Measurements from ENCODE around the gene SCN4B.
A peak's percentile ranks its signal among the peaks of the same experiment; 100 is the strongest.
"Not testable (repeated sequence)": the region's sequence is repeated elsewhere in the genome, so short reads cannot be mapped to it uniquely, and the experiment has no call there.

The SCN4B gene, protein sequence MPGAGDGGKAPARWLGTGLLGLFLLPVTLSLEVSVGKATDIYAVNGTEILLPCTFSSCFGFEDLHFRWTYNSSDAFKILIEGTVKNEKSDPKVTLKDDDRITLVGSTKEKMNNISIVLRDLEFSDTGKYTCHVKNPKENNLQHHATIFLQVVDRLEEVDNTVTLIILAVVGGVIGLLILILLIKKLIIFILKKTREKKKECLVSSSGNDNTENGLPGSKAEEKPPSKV

DNA sequence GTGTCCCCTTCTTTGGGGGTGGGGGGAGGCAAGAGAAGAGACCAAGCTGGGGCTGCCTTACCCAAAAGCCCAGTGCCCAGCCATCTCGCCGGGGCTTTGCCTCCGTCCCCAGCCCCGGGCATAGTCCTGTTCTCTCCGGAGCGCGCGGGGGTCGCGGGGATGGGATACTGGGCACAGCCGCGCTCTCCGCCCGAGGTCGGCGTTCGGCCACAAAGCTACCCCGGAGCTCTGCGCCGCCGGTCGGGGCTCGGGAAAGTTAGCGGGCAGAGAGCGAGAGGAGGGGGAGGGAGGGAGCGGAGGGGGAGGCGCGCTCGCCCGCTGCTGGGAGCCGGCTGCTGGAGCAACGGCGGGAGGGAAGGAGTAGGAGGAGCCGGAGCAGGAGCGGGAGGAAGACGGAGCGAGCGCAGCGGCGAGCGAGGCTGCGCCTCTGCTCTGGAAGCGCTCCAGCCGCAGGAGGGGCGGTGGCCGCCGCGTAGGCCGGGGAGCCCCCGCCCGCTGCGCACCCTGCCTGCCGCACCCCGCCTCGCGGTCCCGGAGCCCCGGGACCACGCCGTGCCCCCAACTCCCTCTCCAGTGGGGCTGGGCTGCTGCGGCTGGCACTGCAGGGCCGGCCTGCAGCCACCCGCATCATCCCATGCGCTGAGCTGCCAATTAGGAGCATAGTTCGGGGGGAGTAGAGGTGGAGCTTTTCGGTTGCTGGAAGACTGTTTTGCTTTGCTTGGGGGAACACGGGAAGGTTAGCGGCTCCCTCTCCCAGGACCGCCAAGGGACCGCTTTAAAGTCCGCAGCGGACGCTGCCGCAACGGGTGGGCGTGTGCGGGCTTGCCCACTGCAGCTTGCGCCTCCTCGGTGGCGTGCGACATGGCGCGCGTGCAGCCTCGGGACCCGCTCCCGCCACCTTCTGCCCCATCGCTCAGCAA is at the start of gene SCN4B:
SCN4B (minus strand) TSS at position 272 of the 920 bp plus-strand sequence; CDS start at position 122, 150 bp downstream.
- peak; percentile 76 for DNase-seq (ENCODE audit: low spot score)

DNA sequence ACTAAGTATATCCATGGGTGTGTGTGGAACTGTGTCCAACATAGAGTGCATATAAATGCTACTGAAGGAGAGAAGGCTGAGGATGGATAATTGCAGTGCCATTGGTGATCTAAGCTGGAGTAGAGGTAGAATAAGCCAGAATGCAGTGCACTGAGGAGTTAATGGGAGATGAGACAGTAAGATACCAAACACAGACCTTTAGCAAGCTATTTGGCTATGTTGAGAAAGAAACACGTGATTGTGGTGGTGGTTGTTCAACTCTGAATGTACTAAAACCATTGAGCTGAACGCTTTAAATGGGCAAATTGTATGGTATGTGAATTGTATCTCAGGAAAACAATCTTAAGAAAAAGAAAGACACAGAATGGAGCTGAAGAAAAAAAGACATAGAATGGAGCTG is 49.3 kb upstream of the SCN4B start:
- DNase-seq (ENCODE audit: low spot score) = no peak

DNA sequence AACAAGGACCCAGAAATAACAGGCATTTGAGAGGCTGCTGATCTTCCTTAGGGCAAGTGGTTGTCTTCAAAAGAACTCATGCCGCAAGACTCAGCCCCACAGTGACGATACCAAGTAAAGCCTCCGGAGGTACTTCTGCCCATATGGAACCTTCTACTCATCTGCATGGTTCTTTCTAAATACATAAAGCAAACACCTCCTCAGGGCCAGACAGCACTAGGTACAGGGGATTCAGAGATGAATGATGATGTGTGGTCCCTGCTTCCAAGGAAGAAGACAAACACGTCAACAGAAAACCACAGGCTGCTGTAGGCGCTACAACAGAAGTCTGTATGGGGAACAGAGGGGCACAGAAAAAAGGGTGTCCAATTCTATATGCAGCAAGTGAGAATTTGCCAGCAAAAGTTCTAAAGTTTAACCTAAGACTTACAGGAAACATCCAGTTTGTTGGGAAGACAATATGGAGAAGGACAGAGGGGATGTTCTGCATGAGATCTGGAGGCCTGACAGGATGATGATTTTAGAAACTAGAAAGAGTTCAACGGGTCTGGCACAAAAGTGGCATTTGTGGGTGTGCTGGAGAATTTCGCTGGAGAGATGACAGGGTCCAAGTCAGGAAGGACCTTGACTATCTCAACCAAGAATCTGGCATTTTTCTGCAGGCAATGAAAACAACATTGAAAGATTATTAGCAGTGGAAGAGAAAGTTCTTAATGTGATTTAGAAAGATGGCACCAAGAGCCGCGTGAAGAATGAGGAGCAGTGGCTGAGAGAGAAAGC is 48.5 kb upstream of the SCN4B start:
- no peak for DNase-seq (ENCODE audit: low spot score)

DNA sequence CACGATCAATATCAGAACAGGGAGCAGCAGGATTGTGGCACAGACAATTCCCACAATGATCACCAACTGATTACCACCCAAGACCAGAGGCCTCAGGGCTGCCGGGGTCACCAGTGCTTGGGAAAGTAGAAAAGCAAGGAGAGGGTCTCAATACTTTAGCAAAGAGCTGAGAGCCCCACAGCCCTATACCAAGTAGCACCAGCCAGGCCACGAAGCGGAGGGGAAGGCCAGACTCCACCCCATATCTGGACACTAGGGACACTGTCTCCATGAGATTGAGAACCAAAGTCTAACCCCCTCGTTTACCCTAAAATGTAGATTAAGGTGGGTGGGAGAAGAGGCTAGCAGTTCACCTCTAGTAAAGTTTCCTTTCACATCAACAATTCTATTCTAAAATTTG is 47.9 kb upstream of the SCN4B start:
- DNase-seq (ENCODE audit: low spot score) = no peak

DNA sequence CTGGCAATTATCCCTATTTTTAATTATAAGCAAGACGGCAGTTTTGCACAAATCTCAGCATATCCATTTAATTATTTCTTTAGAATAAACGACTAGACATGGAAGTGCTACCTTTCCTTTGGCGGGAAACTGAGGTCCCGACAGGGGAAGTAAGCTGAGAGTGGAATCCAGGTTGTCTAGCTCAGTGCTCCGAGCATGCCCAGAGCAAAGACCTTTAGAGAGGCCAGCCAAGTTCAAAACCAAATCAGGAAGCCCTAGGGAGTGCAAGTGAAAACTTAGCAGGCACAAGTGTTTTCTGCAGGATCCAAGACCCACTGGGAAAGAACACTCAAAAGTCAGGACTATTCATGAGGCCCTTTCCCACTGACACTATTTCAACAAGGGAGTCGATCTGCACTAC is 46.5 kb upstream of the SCN4B start:
- DNase-seq (ENCODE audit: low spot score) = no peak

DNA sequence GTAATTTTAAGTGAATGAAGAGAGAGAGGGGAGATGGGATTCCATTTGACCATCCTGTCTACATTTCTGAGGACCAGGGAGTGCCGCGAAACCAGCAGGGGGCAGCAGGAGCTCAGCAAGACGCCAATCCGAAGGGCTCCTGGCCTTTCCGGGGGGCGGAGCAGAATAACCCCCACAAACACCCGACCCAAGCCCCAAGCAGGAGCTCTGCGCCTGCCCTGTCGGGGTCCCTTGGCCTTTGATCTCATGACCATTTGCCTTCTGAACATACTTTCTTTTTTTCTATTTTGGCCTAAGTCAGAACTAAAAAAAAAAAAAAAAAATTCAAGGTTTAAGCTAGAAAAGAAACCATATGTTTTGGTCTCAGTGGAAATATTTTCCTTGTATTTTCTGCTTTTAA is 45.7 kb upstream of the SCN4B start:
- DNase-seq (ENCODE audit: low spot score) = peak; percentile 50

DNA sequence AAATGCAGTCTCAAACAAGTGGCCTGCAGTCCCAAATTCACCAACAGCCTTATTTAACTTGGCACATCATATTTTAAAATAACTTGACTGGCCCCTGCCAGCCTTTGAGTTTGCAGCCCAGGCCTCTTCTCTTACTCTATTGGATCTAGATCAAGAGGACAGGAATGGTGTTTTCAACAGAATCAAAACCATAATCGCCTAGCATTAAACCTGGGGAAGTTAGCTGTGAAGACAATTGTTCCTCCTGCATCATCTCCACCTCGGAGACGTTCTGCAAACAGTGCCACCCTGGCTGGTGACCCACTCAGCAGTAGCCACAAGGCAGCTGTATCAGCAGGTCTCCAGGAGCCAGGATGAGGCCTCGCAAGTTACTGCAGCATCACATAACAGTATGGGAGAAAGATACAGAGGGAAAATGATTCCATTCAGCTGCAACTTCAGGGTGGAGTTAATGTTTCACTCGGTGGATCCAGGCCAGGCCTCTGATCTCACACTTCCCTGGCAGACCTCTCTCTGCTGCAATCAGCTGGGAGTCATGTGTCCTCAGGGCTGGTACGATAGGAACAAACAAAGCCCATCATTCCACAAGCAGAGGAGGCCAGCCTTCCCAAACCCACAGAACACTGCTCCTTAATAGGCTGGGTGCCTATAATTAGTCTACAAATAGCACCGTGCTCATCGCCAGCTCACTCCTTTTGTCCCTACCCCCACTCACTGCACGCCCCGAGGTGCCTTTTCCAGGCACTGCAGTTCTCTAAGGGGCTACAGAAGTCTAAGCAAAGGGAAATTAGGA is 42.4 kb upstream of the SCN4B start:
- DNase-seq (ENCODE audit: low spot score) = peak; percentile 58

DNA sequence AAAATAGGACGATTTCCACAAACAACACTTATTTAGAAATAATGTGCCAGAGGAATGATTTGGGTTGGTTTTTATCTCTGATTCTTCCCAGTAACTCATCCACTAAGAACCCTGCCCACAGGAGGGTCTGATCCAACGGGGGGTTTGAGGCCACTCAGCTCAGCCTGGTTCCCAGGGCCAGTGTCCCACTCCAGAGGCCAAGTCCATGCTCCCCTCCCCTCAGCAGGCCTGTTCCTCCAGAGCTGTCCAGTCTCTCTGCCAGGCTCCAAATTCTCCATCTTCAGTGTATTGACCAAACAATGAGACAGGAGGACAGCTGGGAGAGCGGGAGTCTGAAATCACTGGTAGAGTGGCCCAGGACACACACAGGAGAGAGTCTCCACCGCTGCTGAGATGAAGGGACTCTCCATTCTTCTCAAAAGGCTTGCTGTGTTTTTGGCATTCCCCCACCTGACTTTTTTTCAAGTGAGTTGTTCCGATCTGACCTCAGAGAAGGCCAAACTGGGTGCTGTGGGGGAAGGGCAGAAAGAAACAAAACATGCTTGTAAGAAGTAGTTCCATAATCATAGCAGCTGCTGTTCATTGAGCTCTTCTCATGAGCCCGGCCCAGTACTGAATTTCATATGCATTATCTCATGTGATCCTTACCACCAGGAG is 41.4 kb upstream of the SCN4B start:
- no peak for DNase-seq (ENCODE audit: low spot score)

DNA sequence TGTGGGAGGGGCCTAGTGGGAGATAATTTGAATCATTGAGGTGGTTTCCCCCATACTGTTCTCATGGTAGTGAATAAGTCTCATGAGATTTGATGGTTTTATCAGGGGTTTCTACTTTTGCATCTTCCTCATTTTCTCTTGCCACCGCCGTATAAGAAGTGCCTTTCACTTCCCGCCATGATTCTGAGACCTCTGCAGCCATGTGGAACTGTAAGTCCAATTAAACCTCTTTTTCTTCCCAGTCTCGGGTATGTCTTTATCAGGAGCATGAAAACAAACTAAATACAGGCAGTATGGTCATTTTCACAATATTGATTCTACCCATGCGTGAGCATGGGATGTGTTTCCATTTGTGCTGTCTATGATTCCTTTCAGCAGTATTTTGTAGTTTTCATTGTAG is 40.2 kb upstream of the SCN4B start:
- DNase-seq (ENCODE audit: low spot score) = not testable (repeated sequence)

DNA sequence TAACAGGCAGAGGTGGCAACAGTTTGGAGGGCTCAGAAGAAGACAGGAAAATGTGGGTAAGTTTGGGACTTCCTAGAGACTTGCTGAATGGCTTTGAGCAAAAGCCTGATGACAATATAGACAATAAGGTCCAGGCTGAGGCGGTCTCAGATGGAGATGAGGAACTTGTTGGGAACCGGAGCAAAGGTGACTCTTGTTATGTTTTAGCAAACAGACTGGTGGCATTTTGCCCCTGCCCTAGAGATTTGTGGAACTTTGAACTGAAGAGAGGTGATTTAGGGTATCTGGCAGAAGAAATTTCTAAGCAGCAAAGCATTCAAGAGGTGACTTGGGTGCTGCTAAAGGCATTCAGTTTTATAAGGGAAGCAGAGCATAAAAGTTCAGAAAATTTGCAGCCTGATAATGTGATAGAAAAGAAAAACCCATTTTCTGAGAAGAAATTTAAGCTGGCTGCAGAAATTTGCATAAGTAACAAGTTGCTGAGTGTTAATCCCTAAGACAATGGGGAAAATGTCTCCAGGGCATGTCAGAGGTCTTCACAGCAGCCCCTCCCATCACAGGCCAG is 38.4 kb upstream of the SCN4B start:
- DNase-seq (ENCODE audit: low spot score) = not testable (repeated sequence)

DNA sequence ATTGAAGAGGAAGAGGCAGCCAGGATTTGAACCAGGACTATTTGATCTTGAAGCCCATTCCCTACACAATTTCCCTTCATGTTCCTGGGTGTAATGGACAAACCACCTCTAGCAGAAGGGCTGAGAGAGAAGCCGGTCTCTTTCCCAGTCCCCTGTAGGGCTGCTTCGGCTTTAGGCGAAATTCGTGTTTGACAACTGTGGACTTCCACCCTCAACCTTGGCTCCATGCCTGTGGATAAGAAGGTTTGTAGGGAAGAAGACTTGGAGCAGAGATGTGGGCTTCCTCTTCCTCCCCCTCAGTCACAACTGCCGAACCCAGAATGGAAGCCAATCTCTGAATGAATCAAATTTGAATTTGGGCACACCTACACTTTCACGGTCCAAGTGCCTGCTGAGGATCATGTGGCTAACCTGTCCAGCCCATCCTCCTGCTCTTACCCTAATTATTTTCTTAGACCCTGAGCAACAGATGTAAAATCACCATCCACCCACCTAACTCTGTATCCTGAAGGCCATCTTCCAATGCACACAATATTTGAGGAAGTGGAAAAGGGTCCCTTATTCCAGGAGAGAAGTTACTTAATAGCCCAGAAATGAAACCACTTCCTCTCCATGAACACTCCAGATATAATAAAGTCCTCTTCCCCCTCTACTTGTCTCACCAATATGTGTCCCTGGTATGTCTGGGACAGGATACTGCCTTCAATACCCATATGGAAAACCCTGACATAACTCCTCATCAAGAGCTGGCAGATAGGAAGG is 33.9 kb upstream of the SCN4B start:
- no peak for DNase-seq (ENCODE audit: low spot score)

DNA sequence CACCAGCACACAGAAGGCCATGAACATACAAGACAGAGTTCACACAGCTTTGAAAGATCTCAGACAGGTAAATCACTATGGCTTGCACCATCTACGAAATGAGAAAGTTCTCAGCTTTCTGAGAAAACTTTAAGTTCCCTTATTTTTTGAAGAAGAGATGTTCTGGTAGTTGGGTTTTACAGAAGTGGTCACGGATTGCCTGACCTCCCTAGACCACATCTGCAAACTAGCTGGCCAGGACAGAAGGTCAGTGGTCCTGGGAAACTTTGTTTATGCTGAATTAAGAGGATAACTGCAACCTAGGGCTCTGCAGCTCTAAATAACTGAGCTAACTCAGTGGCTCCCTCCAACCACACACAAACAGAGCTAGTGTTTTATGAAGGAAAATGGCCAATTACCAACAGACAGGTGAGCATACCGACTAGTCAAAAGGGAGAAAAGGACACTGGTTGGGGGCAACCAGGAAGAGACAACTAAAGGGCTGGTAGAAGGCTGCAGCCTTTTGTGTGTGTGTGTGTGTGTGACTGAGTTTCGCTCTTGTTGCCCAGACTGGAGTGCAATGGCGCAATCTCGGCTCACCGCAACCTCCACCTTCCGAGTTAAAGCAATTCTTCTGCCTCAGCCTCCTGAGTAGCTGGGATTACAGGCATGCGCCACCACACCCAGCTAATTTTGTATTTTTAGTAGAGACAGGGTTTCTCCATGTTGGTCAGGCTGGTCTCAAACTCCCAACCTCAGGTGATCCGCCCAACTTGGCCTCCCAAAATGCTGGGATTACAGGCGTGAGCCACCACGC is 32.4 kb upstream of the SCN4B start:
- no peak for DNase-seq (ENCODE audit: low spot score)

DNA sequence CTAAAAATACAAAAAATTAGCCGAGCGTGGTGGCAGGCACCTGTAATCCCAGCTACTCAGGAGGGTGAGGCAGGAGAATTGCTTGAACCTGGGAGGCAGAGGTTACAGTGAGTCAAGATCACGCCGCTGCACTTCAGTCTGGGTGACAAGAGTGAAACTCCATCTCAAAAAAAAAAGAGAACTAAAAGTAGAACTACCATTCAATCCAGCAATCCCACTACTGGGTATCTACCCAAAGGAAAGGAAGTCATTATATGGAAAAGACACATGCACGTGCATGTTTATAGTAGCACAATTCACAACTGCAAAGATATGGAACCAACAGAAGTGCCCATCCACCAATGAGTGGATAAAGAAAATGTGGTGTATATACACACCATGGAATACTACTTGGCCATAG is 31.1 kb upstream of the SCN4B start:
- DNase-seq (ENCODE audit: low spot score) = not testable (repeated sequence)

DNA sequence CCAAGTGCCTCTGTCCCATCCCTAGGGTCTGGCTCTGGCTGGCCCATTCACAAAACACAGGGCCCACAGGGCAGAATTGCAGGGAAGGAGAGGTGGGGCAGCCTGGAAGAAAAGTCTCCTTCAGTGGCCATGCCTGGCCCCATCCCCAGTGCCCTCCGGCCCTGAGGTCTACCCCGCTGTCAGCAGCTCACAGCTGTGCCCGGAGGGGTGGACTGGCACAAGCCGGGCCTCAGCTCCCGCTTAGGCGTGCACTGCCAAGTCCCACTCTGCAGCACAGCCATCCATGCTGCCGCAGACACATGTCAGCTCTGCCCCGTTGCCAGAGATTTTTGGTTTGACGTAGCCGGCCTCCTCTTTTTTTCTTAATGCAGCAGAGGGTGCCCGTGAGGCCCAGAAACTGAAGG is 27.7 kb upstream of the SCN4B start:
- DNase-seq (ENCODE audit: low spot score) = peak; percentile 97

DNA sequence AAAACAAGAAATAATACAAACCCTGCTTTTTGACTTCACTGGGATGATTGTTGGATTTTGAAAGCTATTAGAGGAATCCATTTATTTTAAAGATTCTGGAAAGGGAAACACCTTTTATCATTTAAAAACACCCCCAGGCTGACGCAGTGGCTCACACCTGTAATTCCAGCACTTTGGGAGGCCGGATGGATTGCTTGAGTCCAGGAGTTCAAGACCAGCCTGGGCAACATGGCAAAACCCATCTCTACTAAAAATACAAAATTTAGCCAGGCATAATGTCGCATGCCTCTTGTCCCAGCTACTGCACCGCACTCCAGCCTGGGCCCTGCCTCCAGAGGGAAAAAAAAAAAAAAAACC is 24.1 kb upstream of the SCN4B start:
- DNase-seq (ENCODE audit: low spot score) = no peak

DNA sequence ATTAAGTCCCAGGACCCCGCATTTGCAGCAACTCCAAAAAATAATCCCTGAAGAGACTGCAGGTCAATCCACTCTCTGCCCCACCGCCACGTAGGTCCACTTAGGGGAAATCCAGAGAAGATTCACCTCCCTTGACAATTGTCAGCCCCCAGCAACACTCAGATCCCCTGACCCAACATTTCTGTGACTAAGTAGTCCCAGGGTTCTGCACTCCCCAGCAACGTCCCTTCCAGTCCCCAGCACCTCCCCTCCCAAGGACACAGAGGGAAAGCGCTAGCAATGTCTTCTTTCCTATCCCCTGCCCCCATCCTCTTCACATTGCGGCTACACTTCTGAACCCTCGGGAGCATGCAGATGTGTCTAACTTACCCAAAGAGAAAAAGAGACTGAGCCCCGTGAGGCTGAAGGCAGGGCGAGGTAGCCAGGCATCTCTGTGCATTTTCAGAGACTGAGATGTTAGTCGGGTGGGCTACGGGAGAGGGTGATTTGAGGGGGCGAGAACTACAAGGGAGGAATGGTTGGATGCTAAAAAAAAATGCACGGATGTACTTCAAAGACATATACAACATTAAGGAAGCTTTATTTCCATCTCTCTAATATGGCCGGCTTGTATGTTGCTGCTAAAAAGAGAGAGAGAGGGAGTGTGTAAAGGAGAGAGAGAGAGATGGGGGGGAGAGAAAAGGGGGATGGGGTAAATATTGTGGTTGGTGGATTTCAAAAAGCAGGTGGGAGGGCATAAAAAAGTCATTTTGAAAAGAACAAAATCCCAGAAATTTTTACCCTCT is 23.6 kb upstream of the SCN4B start, which contains the start of gene SCN2B:
SCN2B (minus strand) TSS at position 647 of the 785 bp plus-strand sequence; CDS start at position 439, 208 bp downstream.
- peak; percentile 87 for DNase-seq (ENCODE audit: low spot score)

DNA sequence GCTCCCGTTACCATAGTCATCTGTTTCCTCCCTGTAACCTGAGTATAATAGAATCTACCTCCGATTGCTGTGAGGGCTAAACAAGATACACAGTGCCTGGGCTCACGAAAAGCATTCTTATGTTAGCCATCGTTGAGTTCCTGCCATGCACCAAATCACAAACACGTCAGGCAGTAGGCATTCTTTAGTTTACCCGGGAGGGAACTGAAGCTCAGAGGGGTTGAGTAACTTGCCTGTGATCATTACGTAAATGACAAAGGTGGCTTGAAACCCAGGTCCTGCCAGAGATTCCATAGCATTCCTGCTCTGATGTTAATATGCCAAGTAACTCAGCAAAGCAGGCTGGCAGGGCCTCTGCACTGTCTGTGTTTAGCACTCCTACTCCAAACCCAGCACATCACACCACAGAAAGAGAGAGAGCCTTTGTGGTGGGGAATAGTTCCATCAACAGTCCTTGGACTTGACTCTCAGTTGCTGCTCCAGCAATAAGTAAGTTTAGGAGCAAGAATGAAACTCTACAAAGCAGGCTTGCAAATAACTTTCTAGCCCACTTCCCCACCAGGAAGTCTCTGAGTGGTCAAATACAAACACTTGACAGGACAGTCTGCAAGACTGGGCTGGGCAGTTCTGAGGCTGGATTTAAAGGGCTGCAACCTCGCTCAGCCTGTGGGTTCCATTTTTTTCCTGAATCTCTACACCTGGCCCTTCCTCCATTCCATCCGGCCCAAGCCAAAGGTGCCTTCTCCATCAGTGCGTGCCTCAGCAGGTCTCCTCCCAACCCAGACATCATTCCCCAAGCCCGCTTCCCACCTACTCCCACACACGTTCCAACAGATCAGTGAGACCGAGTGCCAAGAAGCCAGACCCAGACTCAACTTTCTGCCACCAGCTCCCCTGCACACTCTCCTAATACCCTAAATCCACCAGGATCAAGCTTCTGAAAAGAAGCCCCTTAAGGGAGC is 22.7 kb upstream of the SCN4B start:
- DNase-seq (ENCODE audit: low spot score) = peak; percentile 62

Measured in cerebellar cortex (tissue), 1 donor.